HL-60 (cell line): ENCODE data around the gene HK3.

ENCODE experiments used
- CTCF ChIP-seq: IDR thresholded peaks from one replicate; pipeline ENCODE4 v1.5.1; 2011; ENCODE audit warnings: low read length, control low read depth, inconsistent platforms; ENCODE audit not compliant: insufficient read depth
- POLR2AphosphoS5 ChIP-seq: IDR thresholded peaks from 2 replicates; pipeline ENCODE4 v1.6.1; 2012; ENCODE audit warnings: low read depth
- REST ChIP-seq: IDR thresholded peaks from 2 replicates; pipeline ENCODE4 v1.6.1; 2012; ENCODE audit warnings: low read depth; ENCODE audit not compliant: insufficient replicate concordance

- TF ChIP-seq CTCF (no peak), POLR2AphosphoS5 (no peak), REST (no peak)
Observed at GRCh38 chr5:176843673-176844072, 55.5 kb downstream of the HK3 start.
